Neural progenitor cell (in vitro differentiated cells): ENCODE measurements around the gene ZNRD2. TPM values are rescaled to one million over a fixed set of nuclear protein-coding genes. Genes with fewer than 3 reads are reported as not detected.

Experiments used
- DNase-seq: peaks from one replicate; pipeline ENCODE4 v3.0.0-alpha.2; 2016; ENCODE audit warnings: low spot score
- H2AFZ ChIP-seq: fragments of 200-600 bp; sonication (generic); replicated peaks from 2 replicates; pipeline ENCODE4 v1.6.1; 2016; ENCODE audit warnings: antibody characterized with exemption
- H3F3A ChIP-seq: fragments of 200-600 bp; sonication (generic); 2 replicates; pipeline ENCODE4 v1.6.1; 2016; ENCODE audit warnings: antibody characterized with exemption, low read depth
- H3K27ac ChIP-seq: fragments of 200-600 bp; sonication (generic); 2 replicates; pipeline ENCODE4 v1.5.1; 2016; ENCODE audit warnings: mild to moderate bottlenecking
- H3K27me3 ChIP-seq: fragments of 200-600 bp; sonication (generic); 2 replicates; pipeline ENCODE4 v1.6.1; 2016; ENCODE audit warnings: mild to moderate bottlenecking, moderate library complexity
- H3K36me3 ChIP-seq: fragments of 200-600 bp; sonication (generic); 2 replicates; pipeline ENCODE4 v1.5.1; 2016
- H3K4me1 ChIP-seq: fragments of 200-600 bp; sonication (generic); 2 replicates; pipeline ENCODE4 v1.6.1; 2016; ENCODE audit warnings: mixed run types
- H3K4me2 ChIP-seq: fragments of 200-600 bp; sonication (generic); 2 replicates; pipeline ENCODE4 v1.6.1; 2016
- H3K4me3 ChIP-seq: fragments of 200-600 bp; sonication (generic); 2 replicates; pipeline ENCODE4 v1.5.1; 2016
- H3K79me2 ChIP-seq: fragments of 200-600 bp; sonication (generic); 2 replicates; pipeline ENCODE4 v1.6.1; 2016; ENCODE audit warnings: low read depth
- H3K9ac ChIP-seq: fragments of 200-600 bp; sonication (generic); 2 replicates; pipeline ENCODE4 v1.6.1; 2016
- H3K9me3 ChIP-seq: fragments of 200-600 bp; sonication (generic); 2 replicates; pipeline ENCODE4 v1.5.1; 2016; ENCODE audit warnings: low read depth
- H4K20me1 ChIP-seq: fragments of 200-600 bp; sonication (generic); 2 replicates; pipeline ENCODE4 v1.6.1; 2016; ENCODE audit warnings: low read depth
- H3K27ac Mint-ChIP-seq: 3 replicates; pipeline ENCODE4 v1.8.0; 2021; ENCODE audit warnings: mixed read lengths
- H3K27me3 Mint-ChIP-seq: 2 replicates; pipeline ENCODE4 v1.8.0; 2022; ENCODE audit warnings: low read depth, mild to moderate bottlenecking, inconsistent platforms, moderate library complexity, mixed read lengths; ENCODE audit not compliant: insufficient read depth
- H3K36me3 Mint-ChIP-seq: 3 replicates; pipeline ENCODE4 v1.8.0; 2021; ENCODE audit warnings: mixed read lengths
- H3K4me1 Mint-ChIP-seq: 3 replicates; pipeline ENCODE4 v1.8.0; 2021; ENCODE audit warnings: mixed read lengths
- H3K4me3 Mint-ChIP-seq: 3 replicates; pipeline ENCODE4 v1.8.0; 2021; ENCODE audit warnings: mild to moderate bottlenecking, moderate library complexity, mixed read lengths
- H3K9me3 Mint-ChIP-seq: 3 replicates; pipeline ENCODE4 v1.8.0; 2020; ENCODE audit warnings: mixed read lengths
- EZH2 ChIP-seq: fragments of 200-600 bp; sonication (generic); IDR thresholded peaks from 2 replicates; pipeline ENCODE4 v1.6.1; 2017; ENCODE audit warnings: antibody characterized with exemption, mild to moderate bottlenecking, moderate library complexity
- EZH2phosphoT487 ChIP-seq: fragments of 200-600 bp; sonication (generic); IDR thresholded peaks from 2 replicates; pipeline ENCODE4 v1.6.1; 2017; ENCODE audit warnings: antibody characterized with exemption
- total RNA-seq: library from RNA; depleted of rRNA; stranded (reverse); fragments of >200 nt; gene quantifications from 2 replicates; pipeline ENCODE4 v1.2.3, GENCODE V29; 2015; ENCODE audit warnings: low replicate concordance
- TF ChIP-seq, protein P1 (sequence below): fragments of 200-600 bp; sonication (generic); IDR thresholded peaks from 2 replicates; pipeline ENCODE4 v1.5.1; 2017; ENCODE audit warnings: antibody characterized with exemption, mild to moderate bottlenecking

ZNRD2 gene
- total RNA-seq, 1 donor from 2014 or later: 15.5 TPM

DNA sequence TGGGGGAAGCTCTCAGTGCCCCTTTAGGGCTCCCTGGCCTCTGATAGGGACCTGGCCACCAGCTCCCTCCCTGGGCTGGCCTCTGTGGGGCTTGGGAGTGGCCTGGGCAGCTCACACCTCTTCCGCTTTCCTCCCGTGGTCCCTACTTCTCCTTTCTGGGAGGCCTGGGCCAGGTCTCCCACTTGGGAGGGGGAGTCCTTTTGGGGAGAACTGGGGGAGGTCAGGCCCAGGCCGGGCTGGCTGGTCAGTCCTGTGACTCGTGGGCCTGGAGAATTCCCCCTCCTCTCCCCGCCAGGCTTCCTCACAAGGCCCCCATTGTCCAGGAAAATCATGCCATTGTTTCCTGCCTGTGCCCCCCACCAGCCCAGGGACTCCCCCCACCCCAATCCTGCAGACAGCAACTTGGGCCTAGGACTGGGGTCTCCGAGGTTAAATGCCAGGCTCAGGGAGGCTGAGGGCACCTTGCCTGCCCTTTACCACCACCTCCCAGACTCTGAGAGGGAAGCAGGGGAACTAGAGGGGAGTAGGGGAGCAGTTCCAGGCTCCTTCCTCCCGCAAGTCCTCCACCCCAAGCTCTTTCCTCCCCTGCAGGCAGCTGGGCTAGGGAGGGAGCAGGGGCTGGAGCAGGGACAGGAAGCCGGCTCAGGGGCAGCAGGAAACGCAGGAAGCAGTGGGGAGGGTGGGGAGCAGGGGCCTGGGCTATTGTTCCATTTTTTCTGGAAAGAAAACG lies 40.9 kb downstream of the ZNRD2 start:
- DNase-seq: no peak
- H3K27me3 Mint-ChIP-seq: peaks cover 14% of the 10 kb centered on the region
- Histone ChIP-seq H2AFZ (no peak overlapping the region), H3K27ac (no peak overlapping the region), H3F3A (peaks cover 38% of the 10 kb centered on the region), H3K79me2 (peaks cover 32% of the 10 kb centered on the region), H3K4me1 (peaks cover 24% of the 10 kb centered on the region), H3K4me2 (peak overlapping the region; percentile 75), H4K20me1 (peaks cover 59% of the 10 kb centered on the region), H3K4me3 (no peak overlapping the region), H3K27me3 (peaks cover 7% of the 10 kb centered on the region), H3K9ac (no peak overlapping the region), H3K36me3 (peaks cover 2% of the 10 kb centered on the region), H3K9me3 (no peaks in the 10 kb centered on the region)
- H3K4me1 Mint-ChIP-seq: peaks cover 43% of the 10 kb centered on the region
- TF ChIP-seq EZH2: no peak
- no peak for TF ChIP-seq EZH2phosphoT487
- no peak overlapping the region for H3K27ac Mint-ChIP-seq
- no peak overlapping the region for H3K4me3 Mint-ChIP-seq
- no peaks in the 10 kb centered on the region for H3K9me3 Mint-ChIP-seq
- peaks cover 14% of the 10 kb centered on the region for H3K36me3 Mint-ChIP-seq

DNA sequence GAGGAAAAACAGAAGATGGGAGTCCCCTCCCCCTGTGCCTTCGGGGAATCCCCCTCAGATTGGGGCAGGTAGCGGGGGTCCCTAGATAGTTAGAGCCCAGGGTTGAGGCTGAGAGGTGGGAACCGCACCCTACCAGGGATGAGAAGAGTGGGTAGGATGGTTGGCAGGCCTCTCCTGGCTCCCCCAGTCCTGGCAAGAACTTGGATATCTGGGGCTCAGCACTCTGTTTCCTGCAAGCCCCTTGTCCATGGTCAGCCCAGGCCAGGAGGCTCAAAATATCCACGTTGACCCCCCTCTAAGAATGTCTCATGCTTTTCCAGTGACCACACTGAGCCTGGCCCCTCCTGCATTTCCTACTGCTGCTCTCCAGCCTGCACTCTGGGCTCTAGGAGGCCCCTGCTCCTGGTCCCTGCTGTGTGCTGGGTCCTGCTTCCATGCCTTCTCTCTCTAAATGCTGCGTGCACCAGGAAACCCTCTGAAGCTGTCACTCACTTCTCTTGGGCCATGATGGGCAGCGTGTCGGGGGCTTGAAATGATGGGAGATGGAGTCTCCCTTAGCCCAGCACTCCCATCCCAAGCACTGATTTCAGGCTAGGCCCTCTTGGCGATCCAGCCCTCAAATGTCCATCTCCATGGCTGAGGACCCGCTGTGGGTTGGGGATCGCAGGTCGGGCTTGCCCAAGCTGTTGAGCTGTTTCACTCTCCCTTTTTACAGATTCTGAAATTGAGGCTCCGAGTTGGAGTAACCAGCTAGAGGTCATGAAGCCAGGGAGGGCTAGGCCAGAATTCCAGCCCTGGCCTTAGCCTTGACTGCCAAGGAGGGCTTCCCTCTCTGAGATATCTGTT lies 41.7 kb downstream of the ZNRD2 start:
- no peaks in the 10 kb centered on the region for H3K9me3 ChIP-seq
- Mint-ChIP-seq H3K9me3 (no peaks in the 10 kb centered on the region), H3K4me3 (peak overlapping the region; percentile 81), H3K27ac (peak overlapping the region; percentile 76), H3K36me3 (peaks cover 14% of the 10 kb centered on the region), H3K27me3 (peaks cover 10% of the 10 kb centered on the region), H3K4me1 (peaks cover 43% of the 10 kb centered on the region)
- peak overlapping the region; percentile 75 for H3K4me2 ChIP-seq
- H3K4me1 ChIP-seq: peaks cover 25% of the 10 kb centered on the region
- H4K20me1 ChIP-seq: peaks cover 61% of the 10 kb centered on the region
- peaks cover 39% of the 10 kb centered on the region for H3K79me2 ChIP-seq
- no peak overlapping the region for H3K4me3 ChIP-seq
- H3F3A ChIP-seq: peaks cover 34% of the 10 kb centered on the region
- no peak overlapping the region for H3K9ac ChIP-seq
- peaks cover 7% of the 10 kb centered on the region for H3K27me3 ChIP-seq
- H2AFZ ChIP-seq: no peak overlapping the region
- TF ChIP-seq, protein P1, sequence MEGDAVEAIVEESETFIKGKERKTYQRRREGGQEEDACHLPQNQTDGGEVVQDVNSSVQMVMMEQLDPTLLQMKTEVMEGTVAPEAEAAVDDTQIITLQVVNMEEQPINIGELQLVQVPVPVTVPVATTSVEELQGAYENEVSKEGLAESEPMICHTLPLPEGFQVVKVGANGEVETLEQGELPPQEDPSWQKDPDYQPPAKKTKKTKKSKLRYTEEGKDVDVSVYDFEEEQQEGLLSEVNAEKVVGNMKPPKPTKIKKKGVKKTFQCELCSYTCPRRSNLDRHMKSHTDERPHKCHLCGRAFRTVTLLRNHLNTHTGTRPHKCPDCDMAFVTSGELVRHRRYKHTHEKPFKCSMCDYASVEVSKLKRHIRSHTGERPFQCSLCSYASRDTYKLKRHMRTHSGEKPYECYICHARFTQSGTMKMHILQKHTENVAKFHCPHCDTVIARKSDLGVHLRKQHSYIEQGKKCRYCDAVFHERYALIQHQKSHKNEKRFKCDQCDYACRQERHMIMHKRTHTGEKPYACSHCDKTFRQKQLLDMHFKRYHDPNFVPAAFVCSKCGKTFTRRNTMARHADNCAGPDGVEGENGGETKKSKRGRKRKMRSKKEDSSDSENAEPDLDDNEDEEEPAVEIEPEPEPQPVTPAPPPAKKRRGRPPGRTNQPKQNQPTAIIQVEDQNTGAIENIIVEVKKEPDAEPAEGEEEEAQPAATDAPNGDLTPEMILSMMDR: no peak
- TF ChIP-seq EZH2 (no peak), EZH2phosphoT487 (no peak)
- DNase-seq: no peak
- H3K27ac ChIP-seq: no peak overlapping the region
- H3K36me3 ChIP-seq: no peaks in the 10 kb centered on the region

DNA sequence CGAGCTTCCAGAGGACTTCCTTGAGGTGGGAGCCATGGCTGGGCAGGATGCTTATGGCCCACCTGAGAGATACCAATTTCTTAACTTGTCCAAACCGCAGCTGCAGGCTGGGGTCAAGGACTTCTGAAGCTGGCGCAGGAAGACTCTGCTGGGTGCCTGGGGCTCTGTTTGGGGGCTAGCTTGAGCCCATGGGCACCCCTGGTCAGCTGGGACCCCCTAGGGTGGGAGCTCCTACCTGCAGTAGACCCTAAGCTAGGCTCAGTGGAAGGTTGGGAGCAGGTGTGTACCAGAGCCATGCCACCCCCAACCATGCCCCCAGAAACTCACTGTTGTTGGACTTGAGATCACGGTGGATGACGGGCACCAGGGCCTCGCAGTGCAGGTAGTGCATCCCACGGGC lies 42.4 kb downstream of the ZNRD2 start:
- H3K9ac ChIP-seq: no peak overlapping the region
- H3K27me3 Mint-ChIP-seq: peaks cover 10% of the 10 kb centered on the region
- H3K36me3 ChIP-seq: no peaks in the 10 kb centered on the region
- H3F3A ChIP-seq: peaks cover 28% of the 10 kb centered on the region
- peaks cover 14% of the 10 kb centered on the region for H3K36me3 Mint-ChIP-seq
- H3K9me3 Mint-ChIP-seq: no peaks in the 10 kb centered on the region
- H3K79me2 ChIP-seq: peaks cover 46% of the 10 kb centered on the region
- H3K4me2 ChIP-seq: peak overlapping the region; percentile 75
- H4K20me1 ChIP-seq: peaks cover 56% of the 10 kb centered on the region
- no peak for TF ChIP-seq EZH2phosphoT487
- TF ChIP-seq EZH2: no peak
- TF ChIP-seq, protein P1: no peak
- no peak overlapping the region for H3K27ac ChIP-seq
- H3K4me3 Mint-ChIP-seq: peak overlapping the region; percentile 81
- peaks cover 43% of the 10 kb centered on the region for H3K4me1 Mint-ChIP-seq
- H3K4me1 ChIP-seq: peaks cover 20% of the 10 kb centered on the region
- H3K4me3 ChIP-seq: peak overlapping the region; percentile 80
- DNase-seq: no peak
- peaks cover 5% of the 10 kb centered on the region for H3K27me3 ChIP-seq
- no peak overlapping the region for H3K27ac Mint-ChIP-seq
- no peak overlapping the region for H2AFZ ChIP-seq
- H3K9me3 ChIP-seq: no peaks in the 10 kb centered on the region
